DMS79 treated with DMSO at 0.1 percent for 48 hours (cell line): ENCODE results near the gene RARA.
"Not testable (repeated sequence)": the region's sequence is repeated elsewhere in the genome, so short reads cannot be mapped to it uniquely, and the experiment has no call there.

Source experiments
- DNase-seq: peaks from one replicate; lab custom pipeline; 2025; lab: John Stamatoyannopoulos, UW

RARA gene

DNA sequence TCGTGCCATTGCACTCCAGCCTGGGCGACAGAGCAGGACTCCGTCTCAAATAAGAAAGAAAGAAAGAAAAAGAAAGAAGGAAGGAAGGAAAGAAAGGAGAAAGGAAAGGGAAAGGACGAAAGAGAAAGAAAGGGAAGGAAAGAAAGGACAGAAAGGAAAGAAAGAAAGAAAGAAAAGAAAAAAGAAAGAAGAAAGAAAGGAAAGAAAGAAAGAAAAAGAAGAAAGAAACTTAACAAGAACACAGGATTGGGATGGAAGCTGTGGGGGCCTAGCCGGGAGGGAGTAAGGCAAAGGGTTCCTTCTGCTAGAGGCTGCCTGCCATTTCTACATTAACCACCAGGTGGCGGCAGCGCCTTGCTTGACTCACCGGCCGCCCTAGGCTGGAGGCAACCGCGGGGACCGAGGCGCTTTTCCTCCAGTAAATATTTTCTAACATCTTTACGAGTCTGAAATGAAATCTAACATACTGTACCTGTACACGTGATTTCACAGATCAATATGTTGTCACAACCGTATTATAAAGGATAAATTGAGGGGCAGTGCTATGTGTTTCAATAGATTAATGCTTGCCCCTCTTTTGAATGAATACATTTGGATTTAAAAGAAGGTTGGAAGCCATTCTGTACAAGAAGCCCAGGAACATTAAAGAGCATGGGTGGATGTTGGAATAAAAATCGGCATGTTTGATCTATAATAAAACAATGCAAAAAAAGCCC lies 49.5 kb downstream of the RARA start:
- peak; percentile 66 for DNase-seq

DNA sequence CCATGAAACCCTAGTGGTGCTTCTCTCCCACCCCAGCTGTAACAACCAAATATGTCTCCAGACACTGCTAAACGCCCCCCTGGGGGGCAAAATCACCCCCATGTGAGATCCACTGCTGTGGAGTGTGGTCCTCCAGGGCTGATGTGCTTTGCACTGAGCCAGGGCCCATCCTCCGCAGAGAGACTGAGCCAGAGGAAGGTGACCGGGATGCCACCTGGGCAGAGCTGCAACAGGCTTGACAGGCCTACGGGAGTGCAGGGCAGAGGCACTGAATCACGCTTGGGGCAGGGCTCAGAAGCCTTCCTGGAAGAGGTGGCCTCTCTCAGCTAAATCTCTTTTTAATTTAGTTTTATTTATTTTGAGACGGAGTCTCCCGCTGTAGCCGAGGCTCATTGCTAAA lies 51.1 kb downstream of the RARA start:
- no peak for DNase-seq

DNA sequence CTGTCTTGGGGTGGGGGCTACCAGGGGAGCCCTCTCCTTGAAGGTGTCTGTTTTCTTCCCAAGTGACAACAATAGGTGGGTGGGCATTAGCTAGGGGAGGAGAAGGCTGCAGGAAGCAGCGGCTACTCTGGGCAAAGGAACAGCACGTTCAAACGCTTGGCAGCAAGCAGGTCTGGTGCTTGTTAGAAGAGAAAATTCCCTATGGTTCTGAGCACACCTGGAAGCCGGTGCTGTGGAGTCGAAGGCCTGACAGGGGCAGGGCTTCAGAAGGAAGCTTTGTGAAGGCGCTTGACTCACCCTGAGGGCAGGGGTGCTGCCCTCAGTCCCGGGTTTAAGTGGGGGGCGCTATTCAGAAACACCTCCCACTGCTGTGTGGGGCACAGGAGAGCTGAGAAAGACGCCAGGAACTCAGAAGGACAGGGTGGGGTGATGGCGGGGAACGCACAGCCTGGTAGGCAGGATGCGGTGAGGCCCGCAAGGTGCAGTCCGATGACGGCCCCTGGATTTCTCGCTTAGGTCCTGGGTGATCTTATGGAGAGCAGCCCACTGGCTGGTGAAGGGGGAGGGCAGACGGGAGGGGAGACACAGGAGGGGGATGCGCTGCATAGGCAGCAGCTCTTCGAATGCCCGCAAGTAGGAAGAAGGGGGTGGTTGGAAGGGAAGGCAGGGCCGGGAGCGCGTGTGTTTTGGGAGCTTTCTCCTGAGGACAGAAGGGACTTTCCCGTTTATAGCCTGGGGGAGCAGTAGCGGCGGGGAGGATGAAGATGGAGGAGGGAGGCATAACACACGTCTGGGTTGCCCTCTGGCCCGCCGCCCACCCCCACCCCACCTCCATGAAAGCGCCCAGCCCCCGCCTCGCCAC lies 52.3 kb downstream of the RARA start:
- no peak for DNase-seq

DNA sequence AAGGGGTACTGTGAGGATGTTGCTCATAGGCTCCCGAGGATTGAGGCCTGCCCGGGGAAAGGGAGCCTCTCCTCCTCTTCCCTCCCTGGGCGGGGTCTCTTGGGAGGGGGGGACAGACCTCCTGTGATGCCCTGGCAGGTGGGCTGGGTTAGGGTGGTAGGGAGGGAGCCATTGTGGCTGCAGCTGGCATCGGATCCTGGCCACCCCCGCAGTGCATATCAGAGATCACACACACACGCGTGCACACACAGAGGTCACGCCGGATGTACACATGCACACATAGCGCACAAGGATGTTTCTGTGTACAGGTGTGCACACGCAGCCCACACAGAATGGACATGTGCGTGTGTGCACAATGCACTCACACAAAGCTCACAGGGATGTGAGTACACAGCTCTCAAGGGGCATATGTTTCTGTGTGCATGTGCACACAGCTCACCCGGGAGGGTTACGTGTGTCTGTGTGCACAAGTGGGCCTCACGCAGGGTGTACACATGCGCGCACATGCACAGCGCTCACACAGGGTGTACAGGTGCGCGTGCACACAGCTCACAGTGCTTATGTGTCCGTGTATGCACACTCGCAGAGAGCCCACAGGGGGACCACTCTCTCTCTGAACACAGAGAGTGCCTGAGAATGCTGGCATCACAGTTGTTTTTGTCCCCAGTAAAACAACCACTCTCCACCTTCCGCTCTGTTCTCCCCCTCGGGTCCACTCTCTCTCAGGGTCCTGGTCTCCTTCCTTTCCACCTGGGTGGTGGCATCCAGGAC lies 53.1 kb downstream of the RARA start:
- no peak for DNase-seq

DNA sequence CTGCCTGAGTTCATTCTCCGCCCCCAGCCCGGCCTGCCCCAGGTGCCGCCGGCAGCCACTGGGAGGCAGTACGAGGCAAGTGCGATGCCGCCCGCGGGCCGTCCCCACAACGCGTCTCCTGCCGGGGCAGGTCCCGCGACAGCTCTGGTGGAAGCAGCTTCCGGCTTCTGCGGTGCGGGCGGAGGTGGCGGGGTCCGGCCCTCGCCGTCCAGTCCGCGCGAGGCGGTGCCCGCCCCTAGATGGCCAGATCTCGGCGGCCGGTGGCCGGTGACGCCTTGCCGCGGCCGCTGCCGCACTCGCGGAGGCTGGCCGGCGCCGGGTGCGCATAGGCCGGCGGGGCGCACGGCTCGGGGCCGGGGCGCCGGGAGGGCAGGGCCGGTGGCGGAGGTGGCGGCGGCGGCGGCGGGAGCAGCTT lies 53.7 kb downstream of the RARA start:
- DNase-seq: peak; percentile 79

DNA sequence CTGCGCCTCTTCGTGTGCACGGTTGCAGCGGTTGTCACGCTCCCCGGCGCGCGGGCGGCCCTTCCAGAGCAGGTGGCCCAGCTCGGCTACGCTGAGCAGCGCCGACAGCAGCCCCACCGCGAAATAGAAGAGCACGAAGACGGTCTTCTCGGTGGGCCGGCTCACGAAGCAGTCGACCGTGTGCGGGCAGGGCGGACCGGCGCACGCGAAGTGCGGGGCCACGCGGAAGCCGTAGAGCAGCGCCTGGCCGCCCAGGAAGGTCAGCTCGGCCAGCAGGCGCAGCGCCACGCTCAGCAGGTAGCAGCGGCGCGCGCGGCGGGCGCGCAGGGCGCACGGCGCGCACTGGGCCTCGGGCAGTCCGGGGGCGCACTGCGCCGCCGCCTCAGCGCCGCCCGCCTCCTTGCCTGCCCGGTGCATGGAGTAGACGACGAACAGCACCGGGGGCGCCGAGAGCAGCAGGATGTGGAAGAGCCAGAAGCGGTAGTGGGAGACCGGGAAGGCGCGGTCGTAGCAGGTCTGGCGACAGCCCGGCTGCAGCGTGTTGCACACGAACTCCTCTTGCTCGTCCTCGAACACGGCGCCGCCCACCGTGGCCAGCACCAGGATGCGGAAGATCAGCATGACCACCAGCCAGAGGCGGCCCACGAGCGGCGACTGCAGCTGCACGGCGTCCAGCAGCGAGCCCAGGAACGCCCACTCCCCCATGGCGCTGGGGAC lies 54.3 kb downstream of the RARA start:
- DNase-seq: peak; percentile 28

DNA sequence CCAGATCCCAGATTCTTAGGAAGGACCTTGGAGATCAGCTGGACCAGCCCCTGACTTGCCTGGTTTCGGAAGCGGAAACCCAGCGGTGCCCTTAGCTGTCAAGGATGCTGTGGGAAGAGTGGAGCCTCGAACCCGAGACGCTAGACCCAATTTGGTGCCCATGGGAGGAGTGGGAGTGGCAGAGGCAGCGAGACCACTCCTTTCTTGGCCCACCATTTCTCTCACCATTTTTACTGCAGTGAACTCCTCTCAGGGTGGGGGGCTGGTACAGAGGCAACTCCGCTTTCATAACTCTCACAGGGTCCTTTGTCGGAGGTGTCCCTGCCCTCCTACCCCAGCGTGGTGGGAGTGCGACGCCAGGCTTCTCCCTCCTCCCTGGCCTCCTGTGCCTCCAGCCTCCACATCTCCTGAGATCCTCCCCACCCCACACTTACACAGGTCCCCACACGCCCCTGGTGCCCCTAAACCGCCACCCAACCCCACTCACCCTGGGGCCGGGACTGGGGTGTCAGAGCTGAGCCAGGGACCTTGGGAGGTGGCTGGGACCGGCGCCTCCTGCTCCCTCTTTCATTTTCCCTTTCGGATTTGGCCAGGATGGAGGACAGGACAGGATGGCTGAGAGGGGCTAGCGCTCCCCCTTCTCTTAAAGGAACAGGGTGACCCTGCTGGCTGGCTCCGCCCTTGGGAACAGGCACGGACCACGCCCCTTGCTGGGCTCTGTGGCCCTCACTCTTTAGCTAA lies 55.3 kb downstream of the RARA start, which contains the start of gene GJD3:
Gene GJD3, minus strand, starts transcription at position 617 of the 741 bp plus-strand sequence. CDS start 922 bp downstream, outside the sequence.
- no peak for DNase-seq

DNA sequence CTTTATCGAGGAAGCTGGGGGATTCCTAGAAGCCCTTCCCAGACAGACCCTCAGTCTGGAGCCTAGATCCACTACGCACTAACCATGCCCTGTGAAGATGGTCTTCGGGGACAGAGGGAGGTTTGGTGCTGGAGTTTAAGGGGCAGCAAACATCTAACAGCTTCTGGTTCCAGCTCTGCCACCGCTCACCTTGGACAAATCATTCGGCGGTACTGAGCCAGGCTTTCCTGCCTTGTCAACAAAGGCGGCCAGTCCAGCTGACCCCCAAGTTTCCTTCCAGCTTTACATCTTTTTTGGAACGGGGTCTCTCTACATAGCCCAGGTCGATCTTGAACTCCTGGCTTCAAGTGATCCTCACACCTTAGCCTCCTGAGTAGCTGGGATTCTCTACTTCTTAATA lies 55.9 kb downstream of the RARA start:
- DNase-seq: no peak

DNA sequence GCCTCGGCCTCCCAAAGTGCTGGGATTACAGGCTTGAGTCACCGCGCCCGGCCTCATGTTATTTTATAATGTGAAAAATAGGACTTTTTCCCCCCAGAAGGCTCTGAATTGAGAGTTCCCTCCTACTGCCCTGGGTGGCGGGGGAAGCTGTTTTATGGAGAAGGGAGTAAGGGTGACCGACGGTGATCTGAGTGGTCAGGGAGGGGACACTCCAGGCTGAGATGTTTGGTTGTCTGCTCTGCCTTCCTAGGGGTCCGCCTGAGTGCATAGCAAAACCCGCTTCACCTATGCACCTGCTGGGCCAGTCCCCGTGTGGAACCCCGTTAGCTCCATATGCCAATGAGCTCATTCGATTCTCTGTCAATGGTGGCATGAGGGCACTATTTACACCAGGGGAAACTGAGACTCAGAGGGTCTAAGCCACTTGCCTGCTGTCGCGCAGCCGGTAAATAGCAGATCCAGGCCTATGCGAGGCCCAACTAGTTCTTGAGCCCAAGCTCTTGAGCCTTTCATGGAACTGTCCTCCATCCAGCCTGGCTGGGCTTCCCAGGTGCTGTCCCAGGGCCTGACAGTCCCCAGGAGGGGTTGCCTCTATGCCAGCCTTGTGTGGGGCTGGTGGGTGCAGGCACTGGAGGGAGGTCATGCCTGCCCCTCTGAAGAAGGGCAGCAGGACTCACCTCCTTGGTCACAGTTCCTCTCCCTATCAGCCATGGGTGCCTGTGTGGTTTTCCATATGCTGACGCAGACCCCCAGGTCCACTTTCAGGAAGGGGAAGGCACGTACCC lies 57.3 kb downstream of the RARA start:
- DNase-seq: no peak

DNA sequence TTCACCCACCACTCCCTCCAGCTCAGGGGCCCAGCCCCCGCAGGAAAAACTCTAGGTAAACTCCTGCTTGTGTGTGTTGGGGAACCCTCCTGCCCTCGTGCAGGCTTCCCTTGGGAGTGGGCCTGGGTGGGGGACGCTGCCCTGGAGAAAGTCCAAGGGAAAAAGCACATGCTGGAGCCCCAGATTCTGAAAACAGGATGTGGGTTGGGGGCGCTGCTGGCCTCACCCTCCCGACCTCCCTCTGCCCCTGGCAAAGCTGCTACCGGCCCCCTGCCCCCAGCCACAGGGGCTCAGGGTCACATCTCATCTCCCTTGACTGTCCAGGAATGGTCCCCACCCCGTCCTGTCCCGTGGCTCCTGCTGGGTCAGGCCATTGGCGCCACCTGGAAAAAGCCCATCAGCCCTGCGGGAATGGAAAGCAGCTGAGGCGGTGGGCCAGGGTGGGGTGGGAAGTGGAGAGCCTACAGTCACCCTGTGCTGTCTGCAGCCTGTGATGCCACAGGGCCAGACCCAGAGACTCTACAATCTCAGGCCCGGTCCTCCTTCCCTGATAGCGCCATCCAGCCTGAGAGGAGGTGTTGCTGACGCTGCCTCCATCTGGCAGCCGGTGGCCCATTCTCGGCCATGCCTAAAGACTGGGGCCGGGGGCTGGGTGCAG lies 58.0 kb downstream of the RARA start:
- no peak for DNase-seq

DNA sequence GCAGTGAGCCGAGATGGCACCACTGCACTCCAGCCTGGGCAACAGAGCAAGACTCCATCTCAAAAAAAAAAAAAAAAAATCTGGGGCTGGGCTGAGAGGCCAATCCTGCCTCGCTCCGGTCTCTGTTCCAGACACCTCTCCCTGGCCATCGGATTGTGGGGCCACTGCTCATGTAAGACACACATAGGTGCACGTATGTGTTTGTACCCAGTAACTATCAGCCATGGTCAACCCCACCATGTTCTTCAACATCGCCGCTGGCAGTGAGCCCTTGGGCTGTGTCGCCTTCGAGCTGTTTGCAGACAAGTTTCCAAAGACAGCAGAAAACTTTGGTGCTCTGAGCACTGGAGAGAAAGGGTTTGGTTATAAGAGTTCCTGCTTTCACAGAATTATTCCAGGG lies 58.7 kb downstream of the RARA start:
- not testable (repeated sequence) for DNase-seq

DNA sequence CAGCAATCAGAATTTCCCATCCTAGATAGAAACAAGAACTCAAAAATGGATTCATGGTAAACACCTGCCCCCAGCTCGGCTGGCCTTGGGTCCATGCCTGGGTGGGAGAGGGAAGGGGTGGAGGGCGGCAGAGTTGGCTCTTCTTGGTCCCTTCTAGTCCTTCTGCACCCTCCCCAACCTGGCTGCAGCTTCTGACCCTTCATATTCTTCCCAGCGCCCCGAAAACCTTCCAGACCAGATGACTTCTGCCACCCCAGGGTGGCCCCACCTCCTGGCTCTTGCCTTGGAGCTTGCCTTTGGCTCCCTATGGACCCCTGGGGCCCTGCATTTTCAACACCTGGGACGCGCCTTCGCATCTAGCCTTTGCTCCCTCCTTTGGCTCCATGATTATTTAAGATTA lies 60.9 kb downstream of the RARA start:
- DNase-seq: no peak

DNA sequence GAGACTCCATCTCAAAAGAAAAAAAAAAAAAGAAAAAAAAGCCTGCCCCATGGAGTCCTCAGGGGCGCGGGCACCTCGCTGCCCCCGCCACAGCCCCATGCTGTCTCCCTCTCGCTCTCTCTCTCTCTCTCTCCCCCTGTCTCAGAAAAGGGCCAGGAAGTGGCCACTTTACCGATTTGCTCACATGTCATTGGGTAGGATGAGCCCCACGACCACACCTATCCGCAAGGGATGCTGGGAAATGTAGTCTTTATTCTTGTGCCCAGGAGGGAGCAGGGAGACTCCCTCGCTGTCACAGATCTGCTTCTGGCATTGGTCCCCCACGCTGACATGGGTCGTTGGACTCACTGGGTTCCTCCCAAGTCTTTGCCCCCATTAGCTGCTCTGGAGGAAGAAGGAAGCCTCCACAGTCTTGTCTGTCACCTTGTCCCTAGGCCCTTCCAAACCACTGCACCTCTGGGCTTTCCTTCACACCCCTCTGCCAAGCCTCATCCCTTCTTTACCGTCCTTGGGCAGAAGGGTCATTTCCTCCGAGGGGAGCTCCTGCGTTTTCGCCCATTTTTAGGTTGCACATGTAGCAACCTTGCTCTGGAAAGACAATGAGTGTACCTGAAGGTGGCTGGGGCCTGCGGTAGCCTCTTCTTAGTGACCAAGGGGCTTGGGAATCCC lies 62.4 kb downstream of the RARA start:
- no peak for DNase-seq

DNA sequence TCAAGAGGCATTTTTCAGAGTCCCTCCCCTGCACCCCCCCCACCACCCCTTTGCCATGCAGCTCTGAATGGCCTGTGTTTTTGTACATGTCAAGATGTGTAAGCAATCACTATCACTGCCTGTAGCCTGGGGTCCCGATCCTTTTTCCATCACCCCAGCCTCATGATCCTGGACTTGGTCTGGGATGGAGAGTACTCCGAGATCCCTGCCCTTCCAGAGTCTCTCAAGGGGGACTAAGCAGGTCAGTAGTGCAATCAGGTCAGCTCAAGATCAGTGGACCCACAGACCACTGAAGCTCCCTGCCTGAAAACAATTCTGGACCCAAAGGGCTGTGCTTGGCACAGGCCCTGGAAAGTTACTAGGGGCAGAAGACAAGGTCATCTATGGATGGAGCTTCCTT lies 63.1 kb downstream of the RARA start:
- no peak for DNase-seq

DNA sequence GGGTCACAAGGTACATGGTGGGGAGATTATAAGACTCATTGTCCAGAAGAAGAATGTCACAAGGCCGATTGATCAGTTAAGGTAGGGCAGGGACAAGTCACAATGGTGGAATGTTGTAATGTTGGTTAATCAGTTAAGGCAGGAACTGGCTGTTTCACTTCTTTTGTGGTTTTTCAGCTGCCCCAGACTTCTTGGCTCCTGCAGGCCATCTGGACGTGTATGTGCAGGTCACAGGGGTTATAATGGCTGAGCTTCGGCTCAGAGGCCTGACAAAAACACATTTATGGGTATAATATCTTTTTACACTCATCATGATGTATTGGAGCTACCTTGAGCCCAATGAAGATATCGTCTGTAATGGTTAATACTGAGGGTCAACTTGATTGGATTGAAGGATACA lies 63.7 kb downstream of the RARA start:
- not testable (repeated sequence) for DNase-seq

DNA sequence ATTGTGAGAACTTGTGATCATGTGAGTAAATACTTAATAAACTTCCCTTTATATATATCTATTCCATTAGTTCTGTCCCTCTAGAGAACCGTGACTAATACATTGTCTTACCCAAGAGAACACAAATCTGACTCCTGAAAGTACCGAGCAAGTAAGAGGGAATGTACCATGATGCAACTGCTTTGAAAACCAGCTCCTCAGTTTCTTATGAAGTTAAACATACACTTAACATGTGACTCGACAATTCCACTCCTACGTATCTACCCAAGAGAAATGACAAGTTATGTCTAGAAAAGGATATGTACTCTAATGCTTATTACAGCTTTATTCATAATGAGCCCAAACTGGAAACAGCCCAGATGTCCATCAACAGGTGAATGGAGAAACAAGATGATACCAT lies 64.3 kb downstream of the RARA start:
- no peak for DNase-seq

DNA sequence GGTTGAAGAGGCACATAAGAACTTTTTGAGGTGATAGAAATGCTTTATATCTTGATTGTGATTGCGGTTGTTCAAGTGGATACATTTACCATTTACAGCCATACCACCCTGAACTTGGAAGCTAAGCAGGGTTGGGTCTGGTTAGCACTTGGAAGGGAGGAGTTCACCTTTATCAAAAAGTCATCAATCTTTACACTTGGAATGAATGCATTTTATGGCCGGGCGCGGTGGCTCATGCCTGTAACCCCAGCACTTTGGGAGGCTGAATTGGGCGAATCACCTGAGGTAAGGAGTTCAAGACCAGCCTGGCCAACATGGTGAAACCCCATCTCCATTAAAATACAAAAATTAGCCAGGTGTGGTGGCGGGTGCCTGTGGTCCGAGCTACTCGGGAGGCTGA lies 65.0 kb downstream of the RARA start:
- DNase-seq: no peak

DNA sequence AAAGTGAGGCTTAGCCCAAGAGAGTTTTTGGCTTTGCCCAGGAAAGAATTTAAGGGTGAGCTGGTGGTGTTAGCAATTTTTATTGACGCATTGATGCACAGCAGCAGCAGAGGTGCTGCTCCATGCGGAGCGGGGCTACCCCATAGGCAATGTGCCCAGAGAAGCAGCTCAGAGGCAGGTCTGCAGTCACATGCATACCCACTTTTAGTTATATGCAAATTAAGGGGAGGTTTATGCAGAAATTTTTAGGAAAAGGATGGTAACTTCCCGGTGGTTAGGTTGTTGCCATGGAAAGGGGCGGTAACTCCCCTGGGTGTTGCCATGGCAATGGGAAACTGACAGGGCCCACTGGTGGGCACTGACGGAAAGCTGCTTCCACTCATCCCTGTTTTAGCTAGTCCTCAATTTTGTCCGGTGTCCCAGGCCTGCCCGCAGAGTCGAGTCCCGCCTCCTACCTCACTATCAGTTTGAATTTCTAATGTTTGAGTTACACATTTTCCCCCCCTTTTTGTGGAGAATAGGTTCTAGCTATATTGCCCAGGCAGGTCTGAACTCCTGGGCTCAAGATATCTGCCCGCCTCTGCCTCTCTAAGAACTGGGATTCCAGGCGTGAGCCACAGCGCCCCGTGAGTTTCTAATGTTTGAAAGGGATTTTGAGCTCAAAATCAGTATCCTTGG lies 66.0 kb downstream of the RARA start:
- DNase-seq: no peak

DNA sequence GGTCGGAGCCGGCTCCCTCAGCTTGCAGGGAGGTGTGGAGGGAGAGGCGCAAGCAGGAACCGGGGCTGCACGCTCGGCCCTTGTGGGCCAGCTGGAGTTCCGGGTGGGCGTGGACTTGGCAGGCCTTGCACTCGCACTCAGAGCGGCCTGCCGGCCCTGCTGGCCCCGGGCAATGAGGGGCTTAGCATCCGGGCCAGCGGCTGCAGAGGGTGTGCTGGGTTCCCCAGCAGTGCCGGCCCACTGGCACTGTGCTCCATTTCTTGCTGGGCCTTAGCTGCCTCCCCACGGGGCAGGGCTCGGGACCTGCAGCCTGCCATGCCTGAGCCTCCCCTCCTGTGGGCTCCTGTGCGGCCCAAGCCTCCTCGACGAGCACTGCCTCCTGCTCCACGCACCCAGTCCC lies 66.8 kb downstream of the RARA start:
- DNase-seq: not testable (repeated sequence)
